ENCODE measurements around the gene CATSPERZ. TPM values are rescaled to one million over a fixed set of nuclear protein-coding genes. Genes with fewer than 3 reads are reported as not detected.
A peak's percentile ranks its signal among the peaks of the same experiment; 100 is the strongest.

Gene CATSPERZ
- not detected for total RNA-seq

GRCh38 chr11:64299847-64300648 lies at the start of gene CATSPERZ:
Gene CATSPERZ, plus strand, starts transcription at chr11:64300358. Its CDS starts 53 bp downstream, at chr11:64300411.
- peak within 1 kb of the TSS; percentile 64 for H3K27ac ChIP-seq
- H3K4me1 ChIP-seq, result peaks cover 49% of the 10 kb centered on the region
- no peaks in the 10 kb centered on the region for H3K9me3 ChIP-seq
- TF ChIP-seq POLR2AphosphoS5 (IDR thresholded peaks at IDR 0.05) (no peak), CTCF (IDR thresholded peaks at IDR 0.05) (no peak), POLR2A (IDR thresholded peaks at IDR 0.05) (no peak)
- DNase-seq (ENCODE audit: low spot score in 2 of 2), result no peak
- no peaks in the 10 kb centered on the region for H3K36me3 ChIP-seq
- WGBS, result 12% methylated on average over 20 of the region's 54 CpGs
- peak within 1 kb of the TSS; percentile 54 for H3K4me3 ChIP-seq
- H3K27me3 ChIP-seq, result peaks cover 42% of the 10 kb centered on the region

GRCh38 chr11:64250415-64251015 lies 49.6 kb upstream of the CATSPERZ start:
- no peak overlapping the region for H3K27ac ChIP-seq

GRCh38 chr11:64251016-64251752 lies 49.0 kb upstream of the CATSPERZ start, which contains the start of gene PLCB3:
Gene PLCB3, plus strand, starts transcription at chr11:64251530. Its CDS starts 120 bp downstream, at chr11:64251650.
- Histone ChIP-seq H3K9me3 (no peaks in the 10 kb centered on the region), H3K4me3 (peak within 1 kb of the TSS; percentile 85), H3K27ac (peak within 1 kb of the TSS; percentile 16), H3K27me3 (no peaks in the 10 kb centered on the region), H3K4me1 (peaks cover 43% of the 10 kb centered on the region), H3K36me3 (peaks cover 19% of the 10 kb centered on the region)
- DNase-seq (ENCODE audit: low spot score in 2 of 2), result no peak
- TF ChIP-seq POLR2A (IDR thresholded peaks at IDR 0.05) (no peak), CTCF (IDR thresholded peaks at IDR 0.05) (peak; percentile 55 to 95)
- WGBS, result 2% methylated on average over 17 of the region's 75 CpGs

More at GRCh38 chr11:64250415-64251015, 49.6 kb upstream of the CATSPERZ start:
- TF ChIP-seq CTCF (IDR thresholded peaks at IDR 0.05), result no peak
- TF ChIP-seq EP300 (IDR thresholded peaks at IDR 0.05), result no peak
- TF ChIP-seq POLR2AphosphoS5 (IDR thresholded peaks at IDR 0.05), result no peak
- TF ChIP-seq POLR2A (IDR thresholded peaks at IDR 0.05), result no peak
- no peaks in the 10 kb centered on the region for H3K27me3 ChIP-seq
- H3K36me3 ChIP-seq, result peaks cover 12% of the 10 kb centered on the region
- peaks cover 50% of the 10 kb centered on the region for H3K4me1 ChIP-seq
- H3K9me3 ChIP-seq, result no peaks in the 10 kb centered on the region
- 35% methylated on average over 9 of the region's 13 CpGs for WGBS
- DNase-seq (ENCODE audit: low spot score in 2 of 2), result no peak
- peak overlapping the region; percentile 85 for H3K4me3 ChIP-seq

- Histone ChIP-seq H3K9me3 (no peaks in the 10 kb centered on the region), H3K4me3 (peak overlapping the region; percentile 85), H3K27ac (peak overlapping the region; percentile 16), H3K27me3 (no peaks in the 10 kb centered on the region), H3K4me1 (peaks cover 43% of the 10 kb centered on the region), H3K36me3 (peaks cover 24% of the 10 kb centered on the region)
- DNase-seq (ENCODE audit: low spot score in 2 of 2), result no peak
- TF ChIP-seq POLR2A (IDR thresholded peaks at IDR 0.05) (no peak), CTCF (IDR thresholded peaks at IDR 0.05) (no peak), EP300 (IDR thresholded peaks at IDR 0.05) (no peak), POLR2AphosphoS5 (IDR thresholded peaks at IDR 0.05) (no peak)
- 0% methylated on average over 11 of the region's 18 CpGs for WGBS
Observed at GRCh38 chr11:64251753-64252002, 48.5 kb upstream of the CATSPERZ start.
